Cortex of kidney (tissue), 1 donor: ENCODE measurements around the gene LTBP4.
"Not testable (repeated sequence)": the region's sequence is repeated elsewhere in the genome, so short reads cannot be mapped to it uniquely, and the experiment has no call there.

ENCODE experiments used
- DNase-seq: peaks from one replicate; lab custom pipeline; 2025; lab: John Stamatoyannopoulos, UW

Gene LTBP4

DNA sequence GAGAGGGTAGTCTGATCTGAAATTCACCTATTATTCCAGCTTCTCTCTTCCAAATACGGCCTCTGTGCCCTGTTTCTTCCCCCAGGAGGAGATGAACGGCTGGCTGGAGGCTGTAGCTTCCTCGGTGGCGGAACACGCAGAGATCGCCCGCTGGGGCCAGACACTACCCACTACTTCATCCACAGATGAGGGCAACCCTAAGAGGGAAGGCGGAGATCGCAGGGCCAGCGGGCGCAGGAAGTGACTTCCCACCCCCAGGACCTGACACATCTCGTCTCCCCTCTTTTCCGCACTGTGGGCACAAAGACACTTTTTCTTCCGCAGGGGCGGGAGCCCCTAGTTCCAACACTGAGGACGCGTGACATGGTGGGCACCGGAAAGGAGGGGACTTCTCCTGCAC is 25.8 kb upstream of the LTBP4 start:
- DNase-seq, result no peak

DNA sequence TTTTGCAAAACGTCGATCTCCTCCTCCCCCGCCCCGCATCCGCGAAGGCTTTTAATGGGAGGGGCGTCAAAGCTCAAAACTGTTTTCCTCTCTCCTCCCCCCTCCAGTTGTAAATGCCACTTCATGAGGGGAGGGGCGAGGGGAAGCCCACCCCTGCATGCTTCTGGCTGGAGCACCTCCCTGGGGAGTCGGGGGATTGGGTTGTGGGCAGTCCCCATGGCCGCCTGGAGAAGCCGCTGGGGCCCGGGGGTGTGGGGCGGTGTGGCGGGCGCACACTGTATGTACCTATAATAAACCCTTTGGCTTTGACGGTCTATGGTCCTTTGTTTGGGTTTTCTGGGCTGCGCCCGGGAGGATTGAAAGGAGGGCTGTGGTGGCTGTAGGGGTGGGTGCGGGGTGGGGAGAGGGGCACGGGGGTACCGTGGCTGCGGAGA is 25.0 kb upstream of the LTBP4 start:
- no peak for DNase-seq

DNA sequence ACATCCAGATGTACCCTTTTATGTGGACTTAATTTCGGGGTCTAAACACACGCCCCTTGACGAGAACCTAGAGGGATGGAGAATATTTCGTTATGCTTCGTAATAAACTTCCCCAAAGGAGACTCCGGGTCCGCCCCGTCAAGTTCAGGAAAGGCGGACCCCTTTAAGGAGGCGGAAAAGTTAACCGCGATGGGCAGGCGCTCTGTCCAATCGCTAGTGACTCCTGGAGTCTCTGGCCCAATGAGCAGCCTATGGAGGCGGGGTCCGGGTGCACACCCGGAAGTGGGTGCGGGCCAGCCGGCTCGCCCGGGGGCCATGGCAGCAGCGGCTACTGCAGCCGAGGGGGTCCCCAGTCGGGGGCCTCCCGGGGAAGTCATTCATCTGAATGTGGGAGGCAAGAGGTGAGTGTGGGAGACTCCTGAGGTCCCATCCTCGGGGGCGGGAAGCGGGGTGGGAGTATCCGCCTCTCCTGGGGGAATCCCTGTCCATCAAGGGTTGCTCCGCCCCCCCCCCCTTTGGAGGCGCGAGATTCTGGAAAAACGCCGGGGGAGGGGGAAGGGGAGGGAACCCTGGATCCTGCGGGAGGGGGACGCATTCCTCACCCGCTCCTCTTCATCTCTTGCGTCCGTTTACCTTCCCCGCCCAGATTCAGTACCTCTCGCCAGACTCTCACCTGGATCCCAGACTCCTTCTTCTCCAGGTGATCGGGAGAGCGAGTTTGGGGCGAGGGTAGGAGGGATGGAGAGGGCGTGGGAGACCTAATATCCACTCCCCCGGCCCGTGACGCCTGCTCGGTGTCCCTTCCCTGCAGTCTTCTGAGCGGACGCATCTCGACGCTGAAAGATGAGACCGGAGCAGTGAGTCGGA is 24.4 kb upstream of the LTBP4 start, which contains the start of gene SHKBP1:
SHKBP1 (plus strand) TSS at position 289 of the 867 bp plus-strand sequence; CDS start at position 316, 27 bp downstream.
- DNase-seq, result no peak

DNA sequence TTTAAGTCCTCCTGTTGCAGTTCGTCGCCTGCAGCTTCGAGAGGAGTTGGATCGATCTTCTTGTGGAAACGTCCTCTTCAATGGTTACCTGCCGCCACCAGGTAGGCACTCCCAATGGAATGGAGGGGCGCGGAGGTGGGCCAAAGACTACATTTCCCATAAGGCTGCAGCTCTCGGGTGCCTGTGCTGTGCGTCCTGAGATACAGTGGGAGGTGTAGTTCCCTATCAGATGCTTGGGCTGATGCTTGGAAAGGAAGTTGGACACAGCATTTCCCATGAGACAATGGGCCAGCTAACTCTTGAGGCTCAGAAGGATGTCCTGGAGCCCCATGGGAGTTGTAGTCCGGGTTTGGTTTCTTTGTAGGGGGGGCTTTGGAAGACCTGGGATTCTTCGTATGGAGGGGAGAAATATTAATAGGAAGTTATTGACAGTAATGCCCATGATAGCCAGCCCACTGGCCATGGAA is 22.7 kb upstream of the LTBP4 start:
- no peak for DNase-seq

DNA sequence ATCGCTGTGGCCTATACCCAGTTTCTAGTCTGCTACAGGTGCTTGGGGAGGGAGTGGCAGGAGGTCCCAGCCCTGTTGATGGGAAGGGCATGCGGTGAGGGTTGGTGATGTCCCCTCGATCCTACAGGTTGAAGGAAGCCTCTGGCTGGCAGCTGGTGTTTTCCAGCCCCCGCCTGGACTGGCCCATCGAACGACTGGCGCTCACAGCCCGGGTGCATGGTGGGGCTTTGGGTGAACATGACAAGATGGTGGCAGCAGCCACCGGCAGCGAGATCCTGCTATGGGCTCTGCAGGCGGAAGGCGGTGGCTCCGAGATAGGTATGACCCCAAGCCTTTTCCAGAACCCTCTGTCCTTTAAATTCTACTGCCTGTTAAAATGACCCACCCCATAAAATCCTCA is 20.6 kb upstream of the LTBP4 start:
- no peak for DNase-seq

DNA sequence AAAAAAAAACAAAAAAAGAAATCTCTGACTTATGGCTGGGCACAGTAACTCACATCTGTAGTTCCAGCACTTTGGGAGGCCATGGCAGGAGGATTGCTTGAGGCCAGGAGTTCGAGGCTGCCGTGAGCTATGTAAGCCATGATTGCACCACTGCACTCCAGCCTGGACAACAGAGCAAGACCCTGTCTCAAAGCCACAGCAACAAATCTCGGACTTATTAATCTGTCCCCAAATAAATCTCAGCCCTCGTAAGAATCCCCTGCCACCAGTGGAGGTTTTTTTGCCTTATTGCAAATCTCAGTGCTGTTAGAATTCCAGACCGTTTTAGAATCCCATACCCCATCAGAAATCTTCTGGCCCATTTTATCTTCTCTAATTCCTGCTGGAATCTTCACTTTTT is 19.6 kb upstream of the LTBP4 start:
- DNase-seq, result no peak

DNA sequence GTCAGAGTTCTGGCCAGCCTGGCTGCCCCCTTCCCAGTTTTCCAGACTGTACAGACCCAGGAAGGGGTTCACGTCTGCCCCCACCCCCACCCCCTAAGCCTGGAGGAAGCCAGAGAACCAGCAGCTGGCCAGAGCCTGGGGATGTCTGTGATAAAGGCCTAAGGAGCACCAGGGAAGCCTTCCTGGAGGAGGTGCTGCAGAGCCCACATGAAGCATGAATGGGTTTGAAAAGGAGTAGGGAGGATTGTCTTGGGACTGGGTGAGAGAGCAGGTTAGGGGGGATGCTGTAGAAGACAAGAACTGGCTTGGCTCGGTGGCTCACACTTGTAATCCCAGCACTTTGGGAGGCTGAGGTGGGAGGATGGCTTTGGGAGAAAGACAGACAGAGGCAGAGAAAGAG is 18.7 kb upstream of the LTBP4 start:
- no peak for DNase-seq

DNA sequence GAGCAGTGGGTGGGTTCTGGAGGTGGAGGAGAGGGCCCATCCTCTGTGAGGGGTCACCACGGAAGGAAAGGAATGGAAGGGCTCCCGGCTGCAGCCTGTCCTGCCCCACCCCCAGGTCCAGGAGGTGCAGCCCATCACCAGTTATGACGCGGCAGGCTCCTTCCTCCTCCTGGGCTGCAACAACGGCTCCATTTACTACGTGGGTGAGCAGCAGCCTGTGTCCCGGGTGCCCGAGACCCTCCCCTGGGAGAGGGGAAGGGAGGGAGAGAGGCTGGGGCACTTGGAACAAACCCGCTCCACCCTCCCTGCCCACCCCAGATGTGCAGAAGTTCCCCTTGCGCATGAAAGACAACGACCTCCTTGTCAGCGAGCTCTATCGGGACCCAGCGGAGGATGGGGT is 17.9 kb upstream of the LTBP4 start:
- no peak for DNase-seq

DNA sequence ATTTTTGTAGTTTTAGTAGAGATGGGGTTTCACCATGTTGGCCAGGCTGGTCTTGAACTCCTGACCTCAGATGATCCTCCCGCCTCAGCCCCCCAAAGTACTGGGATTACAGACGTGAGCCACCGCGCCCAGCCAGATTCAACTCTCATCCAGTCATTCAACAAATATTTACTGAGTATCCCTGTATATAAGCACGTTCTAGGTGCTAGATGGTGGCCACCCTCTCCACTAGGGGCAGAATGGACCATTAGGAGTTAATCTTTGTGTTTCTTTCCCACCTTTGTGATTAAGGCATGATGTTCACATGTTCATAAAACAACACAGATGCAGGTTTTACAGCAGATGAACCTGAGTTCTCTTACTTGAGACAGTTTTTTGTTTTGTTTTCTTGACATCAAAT is 17.2 kb upstream of the LTBP4 start:
- DNase-seq, result no peak

DNA sequence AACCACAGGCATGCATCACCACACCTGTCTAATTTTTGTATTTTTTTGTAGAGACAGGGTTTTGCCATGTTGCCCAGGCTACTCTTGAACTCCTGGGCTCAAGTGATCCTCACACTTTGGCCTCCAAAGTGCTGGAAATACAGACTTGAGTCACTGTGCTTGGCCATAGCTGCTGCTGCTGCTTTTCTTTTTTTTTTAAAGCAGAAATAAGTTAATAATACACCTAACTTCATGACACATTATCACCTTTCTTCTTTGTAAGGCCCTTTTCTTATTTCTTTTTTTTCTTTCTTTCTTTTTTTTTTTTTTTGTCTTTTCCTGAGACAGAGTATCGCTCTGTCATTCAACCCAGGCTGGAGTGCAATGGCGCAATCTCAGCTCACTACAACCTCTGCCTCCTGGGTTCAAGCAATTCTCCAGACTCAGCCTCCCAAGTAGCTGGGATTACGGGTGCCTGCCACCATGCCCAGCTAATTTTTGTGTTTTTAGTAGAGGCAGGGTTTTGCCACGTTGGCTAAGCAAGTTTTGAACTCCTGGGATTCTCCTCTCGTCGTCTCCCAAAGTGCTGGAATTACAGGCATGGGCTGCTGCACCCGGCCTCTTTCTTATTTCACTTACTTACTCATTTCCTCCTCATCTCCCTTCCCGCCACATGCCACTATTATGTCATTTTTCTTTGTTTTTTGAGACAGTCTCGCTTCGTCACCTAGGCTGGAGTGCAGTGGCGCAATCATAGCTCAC is 15.8 kb upstream of the LTBP4 start:
- no peak for DNase-seq

DNA sequence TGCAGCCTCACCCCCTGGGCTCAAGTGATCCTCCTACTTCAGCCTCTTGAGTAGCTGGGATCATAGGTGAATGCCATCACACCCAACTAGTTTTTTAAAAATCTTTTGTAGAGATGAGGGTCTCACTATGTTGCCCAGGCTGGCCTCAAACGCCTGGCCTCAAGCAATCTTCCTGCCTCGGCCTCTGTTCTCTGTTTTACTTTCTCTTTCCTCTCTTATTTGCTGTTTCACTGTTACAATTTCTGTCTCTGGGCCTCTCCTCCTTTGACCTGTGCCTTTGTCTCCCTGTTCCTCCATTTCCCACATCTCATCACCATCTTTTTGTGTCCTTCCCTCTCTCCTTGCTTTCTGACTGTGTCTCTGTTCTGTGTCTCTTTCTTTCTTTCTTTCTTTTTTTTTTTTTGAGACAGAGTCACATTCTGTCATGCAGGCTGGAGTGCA is 15.2 kb upstream of the LTBP4 start:
- no peak for DNase-seq

DNA sequence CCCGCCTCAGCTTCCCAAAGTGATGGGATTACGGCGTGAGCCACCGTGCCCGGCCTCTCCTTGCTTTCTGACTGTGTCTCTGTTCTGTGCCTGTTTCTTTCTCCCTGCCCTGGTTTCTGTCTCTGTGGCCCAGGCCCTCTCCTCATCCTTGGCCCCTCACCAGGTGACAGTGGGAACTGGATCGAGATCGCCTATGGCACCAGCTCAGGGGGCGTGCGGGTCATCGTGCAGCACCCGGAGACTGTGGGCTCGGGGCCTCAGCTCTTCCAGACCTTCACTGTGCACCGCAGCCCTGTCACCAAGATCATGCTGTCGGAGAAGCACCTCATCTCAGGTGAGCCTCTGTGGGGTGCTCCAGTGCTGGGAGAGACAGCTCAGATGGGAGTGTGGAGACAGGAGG is 14.6 kb upstream of the LTBP4 start:
- no peak for DNase-seq

DNA sequence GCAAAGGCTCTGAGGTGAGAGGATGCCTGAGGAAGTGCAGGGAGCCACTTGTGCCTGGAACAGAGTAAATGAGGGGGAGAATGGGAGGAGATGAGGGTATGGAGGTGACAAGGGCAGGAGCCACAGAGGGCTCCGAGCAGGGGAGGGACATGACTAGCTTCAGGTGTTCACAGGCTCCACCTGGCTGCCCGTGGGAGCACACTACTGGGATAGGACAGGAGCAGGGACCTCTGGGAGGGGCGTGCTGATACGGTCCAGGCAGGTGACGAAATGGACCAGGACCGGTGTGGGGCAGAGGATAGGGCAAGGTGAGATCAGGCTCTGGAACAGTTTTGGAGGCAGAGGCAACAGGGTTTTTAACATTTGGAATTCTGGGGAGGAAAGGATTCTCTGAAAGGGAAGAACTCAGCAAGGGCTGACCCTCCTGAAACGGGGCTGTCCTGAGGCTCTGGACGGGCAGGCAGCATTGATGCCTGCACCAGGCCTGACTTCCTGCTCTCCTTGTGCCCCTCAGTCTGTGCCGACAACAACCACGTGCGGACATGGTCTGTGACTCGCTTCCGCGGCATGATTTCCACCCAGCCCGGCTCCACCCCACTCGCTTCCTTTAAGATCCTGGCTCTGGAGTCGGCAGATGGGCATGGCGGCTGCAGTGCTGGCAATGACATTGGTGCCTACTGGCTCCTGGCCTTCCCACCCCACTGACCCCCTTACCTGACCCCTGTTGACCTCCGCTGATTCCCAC is 12.9 kb upstream of the LTBP4 start:
- no peak for DNase-seq

DNA sequence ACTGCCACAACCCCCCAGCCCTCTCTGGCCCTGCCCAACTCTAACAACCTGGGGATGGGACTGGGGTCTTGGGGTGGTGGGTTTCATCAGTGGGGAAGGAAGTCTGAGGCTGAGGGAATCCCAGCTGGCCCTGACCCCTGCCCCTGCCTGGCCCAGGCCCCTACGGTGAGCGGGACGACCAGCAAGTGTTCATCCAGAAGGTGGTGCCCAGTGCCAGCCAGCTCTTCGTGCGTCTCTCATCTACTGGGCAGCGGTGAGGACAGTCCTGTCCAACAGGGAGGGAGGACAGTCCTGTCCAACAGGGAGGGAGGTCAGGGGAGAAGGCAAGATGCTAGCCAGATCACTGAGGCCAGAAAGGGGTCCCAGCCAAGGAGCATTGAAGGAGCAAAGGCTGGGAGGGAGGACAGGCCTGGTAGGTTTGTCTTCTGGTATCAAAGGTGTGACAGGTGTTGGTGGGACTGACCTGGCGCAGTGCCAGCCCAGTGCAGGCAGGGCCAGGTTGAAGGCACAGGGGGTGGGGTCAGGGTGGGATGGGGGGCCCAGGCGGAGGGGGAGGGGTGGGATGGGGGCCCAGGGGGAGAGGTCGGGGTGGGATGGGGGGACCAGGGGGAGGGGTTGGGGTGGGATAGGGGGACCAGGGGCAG is 12.1 kb upstream of the LTBP4 start:
- DNase-seq, result no peak

DNA sequence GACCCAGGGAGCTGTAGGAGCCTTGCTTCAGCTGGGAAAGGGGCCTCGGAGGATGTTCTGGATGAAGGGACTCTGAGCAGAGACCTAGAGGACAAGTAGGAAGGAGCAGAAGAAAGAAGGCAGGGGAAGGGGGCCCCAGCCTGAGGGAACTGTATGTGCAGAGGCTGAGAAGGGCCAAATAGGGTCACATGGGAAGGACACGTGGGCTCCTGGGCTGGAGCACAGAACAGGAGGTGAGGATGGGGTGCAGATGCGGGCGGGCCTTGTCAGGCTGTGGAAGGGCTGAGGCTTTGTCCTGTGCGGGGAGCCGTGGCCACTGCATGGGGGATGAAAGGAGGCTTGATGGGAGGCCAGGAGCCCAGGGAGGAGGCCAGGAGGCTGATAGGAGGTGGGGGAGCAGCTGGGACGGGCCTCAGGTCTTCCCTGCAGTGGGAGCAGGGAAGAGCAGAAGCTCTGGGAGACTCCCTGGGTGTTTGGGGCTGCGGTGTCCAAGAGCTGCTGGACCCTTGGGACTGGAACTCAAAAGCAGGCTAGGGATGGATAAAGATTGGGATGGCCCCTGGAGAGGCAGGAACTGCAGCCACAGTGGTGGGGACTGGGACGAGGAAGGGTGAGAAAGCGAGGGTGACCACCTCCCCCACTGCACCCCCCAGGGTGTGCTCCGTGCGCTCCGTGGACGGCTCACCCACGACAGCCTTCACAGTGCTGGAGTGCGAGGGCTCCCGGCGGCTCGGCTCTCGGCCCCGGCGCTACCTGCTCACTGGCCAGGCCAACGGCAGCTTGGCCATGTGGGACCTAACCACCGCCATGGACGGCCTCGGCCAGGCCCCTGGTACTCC is 11.4 kb upstream of the LTBP4 start:
- no peak for DNase-seq

DNA sequence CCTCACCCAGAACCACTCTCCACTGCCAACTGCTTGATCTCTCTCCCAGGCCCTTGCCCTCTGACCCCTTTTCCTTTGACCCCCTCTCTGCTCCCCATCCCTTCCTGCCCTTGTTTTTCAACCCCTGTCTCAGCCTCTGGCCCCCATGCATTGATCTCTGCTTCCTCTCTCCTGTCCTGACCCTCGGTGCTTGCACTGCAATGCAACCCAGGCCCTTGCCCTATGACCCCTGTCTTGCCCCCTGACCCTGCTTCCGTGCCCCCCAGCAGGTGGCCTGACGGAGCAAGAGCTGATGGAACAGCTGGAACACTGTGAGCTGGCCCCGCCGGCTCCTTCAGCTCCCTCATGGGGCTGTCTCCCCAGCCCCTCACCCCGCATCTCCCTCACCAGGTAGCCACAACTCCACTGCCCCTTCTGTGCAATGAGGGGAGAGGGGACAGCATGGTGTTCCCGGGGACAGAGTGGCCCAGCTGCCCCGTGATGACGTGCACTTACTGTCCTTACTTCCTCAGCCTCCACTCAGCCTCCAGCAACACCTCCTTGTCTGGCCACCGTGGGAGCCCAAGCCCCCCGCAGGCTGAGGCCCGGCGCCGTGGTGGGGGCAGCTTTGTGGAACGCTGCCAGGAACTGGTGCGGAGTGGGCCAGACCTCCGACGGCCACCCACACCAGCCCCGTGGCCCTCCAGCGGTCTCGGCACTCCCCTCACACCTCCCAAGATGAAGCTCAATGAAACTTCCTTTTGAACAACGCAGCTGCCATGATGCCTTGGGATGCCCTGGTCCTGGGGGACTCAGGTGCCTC is 10.5 kb upstream of the LTBP4 start:
- no peak for DNase-seq

DNA sequence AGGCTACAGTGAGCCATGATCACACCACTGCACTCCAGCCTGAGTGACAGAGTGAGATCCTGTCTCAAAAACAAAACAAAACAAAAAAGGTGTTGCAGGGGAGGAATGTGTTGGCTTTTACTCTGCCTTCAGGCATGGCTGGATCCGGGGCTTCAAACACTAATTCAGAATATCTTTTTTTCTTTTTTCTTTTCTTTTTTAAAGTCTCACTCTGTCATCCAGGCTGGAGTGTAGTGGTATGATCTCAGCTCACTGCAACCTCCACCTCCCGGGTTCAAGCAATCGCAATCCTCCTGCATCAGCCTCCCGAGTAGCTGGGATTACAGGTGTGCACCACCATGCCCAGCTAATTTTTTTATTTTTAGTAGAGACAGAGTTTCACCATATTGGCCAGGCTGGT is 9.4 kb upstream of the LTBP4 start:
- DNase-seq, result not testable (repeated sequence)

DNA sequence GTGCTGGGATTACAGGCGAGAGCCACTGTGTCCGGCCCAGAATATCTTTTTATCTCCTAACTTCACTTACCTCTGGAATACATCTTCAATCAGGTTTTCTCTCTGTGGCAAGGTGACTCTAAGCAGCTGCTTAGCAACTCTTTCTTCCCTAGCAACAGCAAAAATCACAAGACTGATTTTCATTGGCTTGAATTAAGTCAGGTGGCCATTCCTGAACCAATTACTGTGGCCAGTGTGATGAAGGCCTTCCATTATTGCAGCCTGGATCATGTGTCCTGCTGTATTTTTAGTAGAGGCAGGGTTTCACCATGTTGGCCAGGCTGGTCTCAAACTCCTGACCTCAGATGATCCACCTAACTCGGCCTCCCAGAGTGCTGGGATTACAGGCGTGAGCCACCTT is 9.0 kb upstream of the LTBP4 start:
- no peak for DNase-seq

DNA sequence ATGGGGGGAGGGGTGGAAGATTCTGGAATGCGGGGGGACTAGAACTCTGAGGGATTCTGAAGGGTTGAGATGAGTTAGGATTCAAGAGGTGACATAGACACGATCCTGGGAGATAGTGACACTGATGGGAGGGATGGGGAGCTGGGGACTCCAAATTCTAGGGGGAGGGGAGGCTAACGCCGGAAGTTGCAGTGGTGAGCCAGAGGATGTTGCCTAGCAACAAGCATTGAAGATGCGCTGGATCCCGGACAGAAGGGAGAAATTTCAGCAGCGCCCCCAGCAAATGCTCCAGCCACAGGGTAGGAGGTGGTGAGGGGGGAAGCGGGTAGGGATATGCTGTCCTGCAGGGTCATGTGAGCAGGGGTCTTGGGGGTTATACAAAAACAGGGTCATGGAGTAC is 6.9 kb upstream of the LTBP4 start:
- no peak for DNase-seq

DNA sequence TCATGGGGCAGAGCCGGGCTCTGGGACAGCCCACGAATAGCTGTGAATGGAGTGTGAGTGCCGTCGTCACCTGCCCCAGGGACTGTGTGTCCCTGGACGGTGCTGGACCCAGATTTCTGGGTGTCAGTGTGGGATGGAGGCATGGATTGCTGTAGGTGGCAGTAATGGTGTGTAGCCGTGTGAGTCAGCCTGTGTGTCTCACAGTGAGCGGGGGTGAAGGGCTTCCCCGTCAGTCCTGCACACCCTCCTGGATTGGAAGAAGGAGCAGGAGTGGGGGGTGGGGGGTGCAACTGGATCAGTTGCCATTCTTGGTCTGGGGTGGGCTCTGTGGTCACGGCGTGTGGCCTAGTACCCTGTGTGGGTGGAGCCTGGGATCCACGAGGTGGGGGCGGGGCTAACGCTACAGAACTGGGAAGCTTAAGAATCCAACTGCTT is 6.5 kb upstream of the LTBP4 start:
- DNase-seq, result no peak
